Hematopoietic multipotent progenitor cell (in vitro differentiated cells): ENCODE results near the gene CFAP126. TPM values are rescaled to one million over a fixed set of nuclear protein-coding genes. Genes with fewer than 3 reads are reported as not detected.
"Not testable (repeated sequence)": the region's sequence is repeated elsewhere in the genome, so short reads cannot be mapped to it uniquely, and the experiment has no call there.

Source experiments
- DNase-seq, 3 donors: peaks; one replicate each; pipeline ENCODE4 v3.0.0-alpha.2; 2011 to 2015; ENCODE audit warnings: low read depth in 2 of 3, low spot score in 2 of 3
- total RNA-seq: library from RNA; depleted of rRNA; stranded (reverse); fragments of >200 nt; gene quantifications from one replicate; pipeline ENCODE4 v1.2.3, GENCODE V29; 2012

Gene CFAP126
- total RNA-seq, result 1.3 TPM

GRCh38 chr1:161367684-161368400, at the start of gene CFAP126:
Gene CFAP126, minus strand, starts transcription at chr1:161367876. Its CDS starts 8 bp downstream, at chr1:161367868.
- peak in 2 of 3 donors; percentile 88 to 91 for DNase-seq

DNA sequence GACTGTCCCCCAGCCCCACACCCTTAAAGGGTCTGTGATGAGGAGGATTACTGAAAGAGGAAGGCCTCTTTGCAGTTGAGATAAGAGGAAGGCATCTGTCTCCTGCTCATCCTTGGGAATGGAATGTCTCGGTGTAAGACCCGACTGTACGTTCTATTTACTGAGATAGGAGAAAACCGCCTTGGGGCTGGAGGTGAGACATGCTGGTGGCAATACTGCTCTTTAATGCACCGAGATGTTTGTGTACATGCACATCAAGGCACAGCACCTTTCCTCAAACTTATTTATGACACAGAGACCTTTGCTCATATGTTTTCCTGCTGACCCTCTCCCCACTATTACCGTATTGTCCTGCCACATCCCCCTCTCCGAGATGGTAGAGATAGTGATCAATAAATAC, 45.4 kb upstream of the CFAP126 start:
- DNase-seq, result not testable (repeated sequence)

- DNase-seq, result not testable (repeated sequence)
These were observed 42.9 kb upstream of the CFAP126 start for GRCh38 chr1:161410636-161410970.

- DNase-seq, result not testable (repeated sequence)
These were observed 42.4 kb upstream of the CFAP126 start for GRCh38 chr1:161409848-161410635.

- DNase-seq, result no peak
These were observed 40.9 kb upstream of the CFAP126 start for GRCh38 chr1:161408429-161409052.

DNA sequence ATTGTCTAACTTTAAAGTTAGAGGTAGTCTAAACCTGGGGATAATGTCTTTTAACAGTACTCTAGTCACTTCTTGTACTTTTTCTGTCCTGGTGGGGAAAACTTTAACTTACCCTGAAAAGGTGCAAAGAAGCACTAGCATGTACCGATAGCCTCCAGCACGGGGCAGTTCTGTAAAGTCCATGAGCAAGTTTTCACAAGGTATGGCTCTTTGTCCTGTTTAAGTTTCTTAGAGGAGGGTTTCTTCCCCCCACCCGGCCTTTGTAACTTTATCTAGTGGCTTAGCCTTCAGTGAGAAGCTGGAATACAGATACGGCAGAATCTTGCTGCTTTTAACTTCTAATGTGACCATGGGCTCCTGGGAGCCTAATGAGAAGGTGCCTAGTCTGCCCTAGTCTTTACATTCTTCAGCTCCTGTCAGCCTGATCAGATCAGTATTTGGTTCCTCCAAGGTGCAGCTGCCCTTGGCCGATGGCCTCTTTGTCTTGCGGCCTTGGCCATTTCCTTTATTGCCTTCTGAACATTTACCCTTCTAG, 39.8 kb upstream of the CFAP126 start:
- DNase-seq, result no peak

- DNase-seq, result not testable (repeated sequence)
These were observed 38.9 kb upstream of the CFAP126 start for GRCh38 chr1:161406551-161406950.

DNA sequence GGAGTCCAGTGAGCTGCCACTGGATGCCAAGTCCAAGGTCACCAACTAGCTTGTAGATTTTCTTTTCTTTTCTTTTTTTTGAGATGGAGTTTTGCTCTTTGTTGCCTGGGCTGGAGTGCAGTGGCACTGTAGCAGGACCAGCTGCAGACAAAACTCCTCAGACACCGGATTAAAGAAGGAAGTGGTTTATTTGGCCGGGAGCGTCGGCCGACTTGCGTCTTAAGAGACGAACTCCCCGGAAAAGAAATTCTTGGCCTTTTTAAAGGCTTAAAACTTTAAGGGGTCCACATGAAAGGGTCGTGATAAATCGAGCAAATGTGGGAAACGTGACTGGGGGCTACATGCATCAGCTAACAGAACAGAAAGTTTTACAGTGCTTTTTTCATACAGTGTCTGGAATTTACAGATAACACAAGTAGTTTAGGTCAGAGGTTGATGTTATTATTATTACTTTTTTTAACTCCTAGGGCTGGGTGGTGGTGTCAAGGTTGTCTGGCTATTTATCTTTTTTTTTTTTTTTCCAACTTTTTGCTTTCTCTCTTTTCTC, 36.4 kb upstream of the CFAP126 start:
- no peak for DNase-seq

DNA sequence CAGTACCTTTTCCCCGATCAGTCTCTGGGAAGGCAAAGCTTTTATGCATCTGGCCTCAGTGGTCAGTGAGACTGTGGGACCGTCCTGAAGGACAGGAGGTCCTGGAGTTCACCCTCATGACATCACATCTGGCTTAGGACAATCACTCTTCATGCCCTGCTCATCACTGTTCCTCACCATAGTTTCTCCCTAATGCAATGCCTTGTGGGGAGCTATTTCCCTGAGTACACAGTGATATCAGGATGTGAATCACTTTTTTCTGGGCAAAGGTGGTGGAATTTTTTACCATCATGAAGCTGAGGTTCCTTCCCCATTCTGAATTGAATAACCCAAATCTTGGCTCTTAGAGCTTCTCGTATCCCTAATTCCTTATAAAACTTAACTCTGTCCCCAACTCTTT, 34.8 kb upstream of the CFAP126 start:
- no peak for DNase-seq

GRCh38 chr1:161399257-161399998, 31.8 kb upstream of the CFAP126 start:
- peak; percentile 90 to 94 (median 94) for DNase-seq

GRCh38 chr1:161398900-161399256, 31.2 kb upstream of the CFAP126 start:
- no peak for DNase-seq

DNA sequence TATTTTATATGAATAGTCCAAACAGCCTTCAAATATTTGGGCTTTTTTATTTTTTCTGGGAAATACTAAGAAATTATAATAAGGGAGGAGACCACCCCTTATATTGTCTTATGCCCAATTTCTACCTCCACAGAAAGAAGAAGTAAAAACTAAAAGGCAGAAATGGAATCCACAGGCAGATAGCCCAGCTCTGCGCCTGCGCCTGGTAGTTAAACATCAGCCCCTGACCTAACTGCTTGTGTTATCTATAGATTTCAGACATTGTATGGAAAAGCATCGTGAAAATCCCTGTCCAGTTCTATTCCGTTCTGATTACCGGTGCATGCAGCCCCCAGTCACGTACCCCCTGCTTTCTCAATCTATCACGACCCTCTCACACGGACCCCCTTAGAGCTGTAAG, 29.4 kb upstream of the CFAP126 start:
- DNase-seq, result not testable (repeated sequence)

DNA sequence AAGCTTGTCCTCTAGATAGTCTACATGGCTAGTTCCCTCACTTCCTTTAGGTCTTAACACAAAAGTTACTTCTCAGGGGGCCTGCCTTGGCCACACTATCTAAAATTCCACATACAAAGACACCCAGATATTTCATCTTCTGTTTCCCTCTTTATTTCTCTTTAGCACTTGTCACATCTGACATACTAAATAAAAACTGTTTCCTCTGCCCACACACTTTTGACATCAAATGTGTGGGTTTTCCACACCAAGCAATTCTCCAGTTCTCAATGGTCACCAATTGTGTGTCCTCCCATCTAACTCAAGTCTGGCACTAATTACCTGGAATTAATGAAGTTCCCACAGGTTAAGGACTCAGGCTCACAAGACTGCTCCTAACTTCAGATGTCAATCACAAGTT, 25.5 kb upstream of the CFAP126 start:
- DNase-seq, result no peak

DNA sequence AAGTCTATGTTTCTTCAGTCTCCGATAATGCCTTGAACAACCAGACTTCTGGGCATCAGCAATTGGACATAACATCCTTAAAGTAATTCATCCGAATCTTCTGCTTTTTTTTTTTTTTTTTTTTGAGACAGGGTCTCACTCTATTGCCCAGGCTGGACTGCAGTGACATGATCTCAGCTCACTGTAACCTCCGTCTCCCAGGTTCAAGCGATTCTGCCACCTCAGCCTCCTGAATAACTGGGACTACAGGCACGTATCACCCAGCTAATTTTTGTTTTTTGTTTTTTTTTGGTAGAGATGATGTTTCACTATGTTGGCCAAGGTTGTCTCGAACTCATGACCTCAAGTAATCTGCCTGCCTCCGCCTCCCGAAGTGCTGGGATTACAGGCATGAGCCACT, 23.9 kb upstream of the CFAP126 start:
- no peak for DNase-seq

GRCh38 chr1:161391136-161391535, 23.5 kb upstream of the CFAP126 start:
- not testable (repeated sequence) for DNase-seq

GRCh38 chr1:161390559-161390858, 22.8 kb upstream of the CFAP126 start:
- DNase-seq, result no peak

DNA sequence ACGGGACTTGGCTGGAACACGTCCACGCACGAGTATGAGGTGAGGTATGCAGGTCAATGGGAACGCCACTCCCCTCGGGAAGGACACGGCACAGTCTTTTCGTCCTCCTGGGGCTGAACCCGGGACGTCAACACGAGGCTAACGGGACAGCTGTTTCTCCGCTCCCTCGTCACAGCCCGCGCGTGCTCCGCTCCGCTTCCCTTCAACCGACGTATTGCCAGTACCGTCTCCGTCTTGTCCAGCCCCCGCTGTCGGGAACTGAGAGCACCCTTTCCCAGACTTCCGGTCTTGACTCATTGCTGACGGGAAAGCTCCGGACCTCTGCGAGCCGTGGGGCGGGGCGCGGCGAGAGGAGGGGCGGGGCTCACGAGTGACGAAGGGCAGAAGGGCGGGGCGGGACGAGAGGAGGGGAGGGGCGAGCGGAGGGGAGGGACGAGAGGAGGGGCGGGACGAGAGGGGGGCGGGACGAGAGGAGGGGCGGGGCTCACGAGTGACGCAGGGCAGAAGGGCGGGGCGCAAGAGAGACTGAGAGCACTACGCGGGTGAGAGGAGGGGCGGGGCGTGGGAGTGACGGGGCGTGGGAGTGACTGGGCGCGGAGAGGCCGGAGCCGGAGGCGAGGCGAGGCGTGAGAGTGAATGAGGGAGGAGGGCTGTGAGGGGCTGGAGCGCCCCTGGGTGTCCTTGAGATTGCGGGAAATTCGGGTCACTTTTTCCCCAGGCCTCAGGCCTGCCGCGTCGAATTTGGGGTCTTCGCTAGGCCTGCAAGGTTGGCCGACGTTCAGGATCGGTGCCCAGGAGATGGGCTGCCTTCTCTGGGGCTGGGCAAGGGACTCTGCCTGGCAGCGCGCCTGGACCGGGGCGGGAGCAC, 22.2 kb upstream of the CFAP126 start:
- peak; percentile 85 to 95 (median 93) for DNase-seq

- not testable (repeated sequence) for DNase-seq
These were observed 21.5 kb upstream of the CFAP126 start for GRCh38 chr1:161389158-161389557.

DNA sequence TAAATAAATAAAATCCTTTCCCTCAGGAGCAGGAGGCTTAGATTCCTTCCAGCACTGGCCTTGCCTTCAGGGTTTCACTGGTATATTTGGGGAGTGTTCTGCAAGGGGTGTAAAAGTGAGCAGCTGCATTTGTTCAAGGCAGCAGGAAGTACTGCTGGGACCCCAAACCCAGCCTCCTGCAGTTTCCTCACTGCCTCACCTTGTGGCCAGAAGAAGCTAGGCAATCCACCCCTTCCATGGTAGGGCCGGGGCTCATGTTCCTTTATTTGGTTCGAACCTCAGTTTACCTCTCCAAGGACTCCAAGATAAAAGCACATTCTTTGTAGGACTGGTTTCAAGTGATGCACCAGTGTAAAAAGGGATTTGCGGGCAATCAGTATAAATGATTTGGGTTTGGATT, 21.0 kb upstream of the CFAP126 start:
- DNase-seq, result no peak
